NCI-H128 (cell line): ENCODE data around the gene KATNAL1.
A peak's percentile ranks its signal among the peaks of the same experiment; 100 is the strongest.
"Not testable (repeated sequence)": the region's sequence is repeated elsewhere in the genome, so short reads cannot be mapped to it uniquely, and the experiment has no call there.

Experiments used
- DNase-seq: peaks from one replicate; lab custom pipeline; 2025; ENCODE audit not compliant: unreplicated experiment; lab: John Stamatoyannopoulos, UW

The KATNAL1 gene

DNA sequence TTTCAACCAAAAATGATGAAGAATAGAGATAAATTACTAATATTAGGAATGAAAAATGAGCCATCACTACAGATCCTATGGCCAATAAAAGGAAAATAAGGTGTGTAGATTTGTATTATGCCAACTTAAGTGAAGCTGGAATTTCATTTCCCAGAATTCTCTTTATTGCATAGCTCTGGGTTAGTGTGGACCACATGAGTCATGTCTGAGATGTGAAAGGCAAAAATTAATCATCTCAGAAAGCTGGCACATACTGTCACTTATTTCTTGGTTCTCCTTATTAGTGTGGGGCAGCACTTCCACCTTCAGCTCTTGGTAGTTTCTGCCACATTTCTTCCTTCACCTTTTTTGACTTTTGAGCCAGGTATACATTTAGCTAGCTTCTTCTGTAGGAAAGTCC lies 82.6 kb downstream of the KATNAL1 start:
- DNase-seq = no peak

- no peak for DNase-seq
Measured at GRCh38 chr13:30222254-30222653, 85.1 kb downstream of the KATNAL1 start.

GRCh38 chr13:30216111-30216510 lies 91.2 kb downstream of the KATNAL1 start:
- no peak for DNase-seq

DNA sequence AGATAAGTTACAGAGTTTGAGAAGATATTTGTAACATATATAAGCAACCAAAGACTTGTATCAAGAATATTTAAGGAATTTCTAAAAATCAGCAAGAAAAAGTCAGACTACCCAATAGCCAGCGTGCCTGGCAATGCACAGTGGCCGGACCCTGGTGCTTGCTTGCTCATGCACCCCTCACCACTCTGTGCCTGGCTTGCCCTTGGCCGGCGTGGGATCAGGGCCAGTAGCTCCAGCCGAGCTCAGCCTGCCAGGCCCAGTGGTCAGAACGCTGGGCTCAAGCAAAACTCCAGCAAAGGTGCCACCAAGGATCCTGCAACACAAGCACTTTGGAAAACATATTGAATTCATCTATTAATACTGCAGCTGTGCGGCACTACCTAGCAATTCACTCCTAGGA lies 95.1 kb downstream of the KATNAL1 start:
- no peak for DNase-seq

- DNase-seq = no peak
Measured at GRCh38 chr13:30211745-30212144, 95.6 kb downstream of the KATNAL1 start.

DNA sequence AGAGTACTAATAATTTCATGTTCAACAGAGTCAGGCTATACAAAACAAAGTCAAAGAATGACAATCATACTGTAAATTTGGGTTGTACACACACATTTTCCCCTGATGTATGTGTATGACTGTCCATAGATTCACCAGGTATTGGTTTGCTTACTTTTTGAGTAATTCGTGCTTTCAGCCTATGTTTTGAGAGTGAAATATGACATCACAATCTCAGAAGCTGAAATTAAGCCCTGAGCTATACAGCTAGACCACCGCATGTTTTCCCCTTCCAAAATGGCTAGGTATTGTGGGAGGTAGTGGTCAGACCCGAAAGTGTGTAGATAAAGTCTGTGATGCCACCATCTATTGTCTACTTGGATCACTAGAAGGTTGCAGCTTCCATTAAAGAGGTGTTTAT lies 102.8 kb downstream of the KATNAL1 start:
- no peak for DNase-seq

GRCh38 chr13:30196025-30196424 lies 111.3 kb downstream of the KATNAL1 start:
- no peak for DNase-seq

DNA sequence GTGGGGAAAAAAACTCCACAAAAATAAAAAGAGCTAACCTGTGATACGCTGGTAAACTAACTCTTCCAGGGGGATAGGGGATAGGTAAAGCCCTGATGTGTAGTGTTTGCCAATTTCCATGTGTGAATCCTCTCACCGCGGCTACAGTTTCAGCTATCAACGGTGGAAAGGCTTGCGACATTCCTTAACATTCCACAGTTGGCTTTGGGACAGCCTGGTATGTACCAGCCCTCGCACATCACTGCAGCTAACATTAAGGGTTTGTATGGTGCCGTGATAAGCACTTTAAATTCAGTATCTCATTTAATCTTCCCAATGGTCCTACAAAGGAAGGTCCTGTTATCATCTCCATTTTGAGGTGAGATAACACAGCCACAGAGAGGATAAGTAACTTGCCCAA lies 112.4 kb downstream of the KATNAL1 start:
- DNase-seq = no peak

- DNase-seq = no peak
Measured at GRCh38 chr13:30193279-30194234, 113.8 kb downstream of the KATNAL1 start.

GRCh38 chr13:30192320-30193093 lies 114.8 kb downstream of the KATNAL1 start:
- DNase-seq = no peak

GRCh38 chr13:30191491-30192100 lies 115.8 kb downstream of the KATNAL1 start:
- DNase-seq = no peak

DNA sequence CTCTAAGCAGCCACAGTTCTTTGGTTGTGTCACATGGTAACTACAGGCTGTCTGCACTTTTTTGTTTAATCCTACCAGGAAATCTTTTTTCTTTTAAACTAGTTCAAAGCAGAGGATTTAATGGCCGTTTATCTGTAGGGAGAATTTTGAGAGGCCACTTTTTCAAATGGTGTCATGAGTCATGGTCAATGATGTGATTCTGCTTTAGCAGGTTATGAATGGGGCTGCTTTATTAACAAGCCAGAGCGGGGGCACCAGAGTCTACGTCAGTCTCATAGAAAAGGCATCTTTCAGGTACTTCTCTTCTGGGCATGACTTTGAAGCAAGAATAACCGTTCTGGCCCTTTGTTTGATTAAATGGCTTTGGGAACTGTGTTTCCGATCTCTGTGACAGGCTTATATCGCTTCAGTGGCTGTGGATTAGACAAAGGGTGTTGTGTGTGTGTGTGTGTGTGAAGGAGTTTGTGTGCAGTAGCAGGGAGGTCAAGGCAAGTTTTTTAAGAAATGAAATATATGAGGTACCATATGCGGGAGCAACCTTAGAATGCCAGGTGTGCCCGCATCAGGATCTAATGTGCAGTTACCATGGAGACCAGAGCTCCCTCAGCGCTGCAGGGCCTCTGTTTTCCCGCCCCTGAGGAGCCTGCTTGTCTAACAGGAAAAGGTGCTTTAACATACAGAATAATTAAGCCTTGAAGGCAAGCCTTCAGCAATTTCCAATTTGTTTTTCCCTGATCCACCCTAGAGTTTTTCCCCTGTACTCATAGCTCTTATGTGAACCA lies 120.5 kb downstream of the KATNAL1 start:
- peak; percentile 4 for DNase-seq

- DNase-seq = no peak
Measured at GRCh38 chr13:30181888-30182651, 125.3 kb downstream of the KATNAL1 start.

DNA sequence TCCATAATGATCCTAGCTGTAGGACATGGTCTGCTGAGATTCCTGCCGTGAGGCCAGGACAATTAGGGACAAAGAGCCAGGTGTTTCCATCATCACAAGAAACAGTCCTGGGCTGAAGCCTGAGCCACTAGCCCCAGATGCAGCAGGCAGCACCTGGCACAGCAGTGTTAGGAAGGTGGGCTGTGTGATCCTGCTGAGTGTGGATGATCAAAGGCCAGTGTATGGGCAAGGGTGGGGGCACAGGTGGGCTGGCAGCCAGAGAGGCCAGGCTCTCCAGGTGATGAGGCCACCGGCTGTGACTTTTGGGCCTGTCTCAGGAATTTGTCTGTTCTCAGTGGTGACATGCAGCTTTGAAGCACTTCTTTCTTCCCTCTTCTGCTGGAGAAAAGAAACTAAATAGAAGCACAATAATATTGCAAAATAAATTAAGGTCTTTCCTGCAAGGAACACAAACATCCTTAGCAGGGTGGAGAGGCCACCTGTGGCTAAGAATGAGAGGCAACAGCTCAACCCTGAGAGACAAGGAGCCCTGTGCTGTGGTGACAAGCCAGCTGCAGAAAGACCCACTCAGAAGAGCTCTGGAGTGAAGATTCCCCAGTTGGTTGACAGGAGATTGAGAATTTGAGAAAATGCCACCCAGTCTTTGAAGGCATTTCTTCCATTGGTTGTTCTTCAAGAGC lies 127.6 kb downstream of the KATNAL1 start:
- DNase-seq = peak; percentile 1

DNA sequence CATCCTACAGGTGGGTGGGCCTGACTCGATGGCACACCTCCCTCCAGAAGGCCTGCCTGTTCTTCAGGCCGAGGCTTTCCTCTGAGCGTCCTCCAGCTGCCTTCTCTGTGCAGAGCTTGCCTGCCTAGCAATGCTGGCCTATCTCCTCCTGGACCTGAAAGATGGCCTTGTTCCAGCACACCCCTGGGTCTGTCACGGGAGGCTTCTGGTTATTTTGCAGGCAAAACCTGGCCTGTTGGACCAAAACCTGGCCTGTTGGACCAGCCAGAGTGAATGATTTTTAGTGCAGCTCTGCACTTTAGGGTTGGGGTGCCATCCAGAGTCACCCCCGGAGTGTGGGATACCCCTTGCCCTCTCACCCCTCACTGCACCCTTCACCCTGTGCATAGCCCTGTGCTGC lies 128.4 kb downstream of the KATNAL1 start:
- no peak for DNase-seq

GRCh38 chr13:30175166-30175565 lies 132.2 kb downstream of the KATNAL1 start:
- no peak for DNase-seq

DNA sequence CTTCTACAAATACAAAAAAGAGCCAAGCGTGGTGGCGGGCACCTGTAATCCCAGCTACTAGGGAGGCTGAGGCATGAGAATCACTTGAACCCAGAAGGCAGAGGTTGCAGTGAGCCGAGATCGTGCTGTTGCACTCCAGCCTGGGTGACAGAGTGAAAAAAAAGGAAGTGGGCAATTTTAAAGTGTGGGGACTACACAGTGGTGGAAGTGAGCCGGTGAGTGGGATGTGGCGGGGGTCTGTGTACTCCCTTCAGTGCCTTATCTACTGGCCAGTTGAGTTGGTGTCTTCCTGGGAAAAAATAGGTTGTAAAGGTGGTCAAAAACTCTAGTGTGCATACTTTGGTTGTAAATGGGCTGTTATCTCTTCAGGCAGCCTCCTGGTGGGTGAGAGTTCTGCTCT lies 133.1 kb downstream of the KATNAL1 start:
- DNase-seq = not testable (repeated sequence)

GRCh38 chr13:30173303-30173610 lies 134.1 kb downstream of the KATNAL1 start:
- DNase-seq = no peak

- no peak for DNase-seq
Measured at GRCh38 chr13:30172593-30173302, 134.6 kb downstream of the KATNAL1 start.
